H1 (cell line): ENCODE results near the gene TBCD. TPM values are rescaled to one million over a fixed set of nuclear protein-coding genes. Genes with fewer than 3 reads are reported as not detected.

ENCODE experiments used
- CTCF ChIA-PET: fragments of 300-600 bp; sonication (Branson Sonifier 250); formaldehyde crosslinking; loops from one replicate; lab custom pipeline; 2021; ENCODE audit not compliant: partially characterized antibody; lab: Charles Lee
- POLR2A ChIA-PET: fragments of 300-600 bp; sonication (Branson Sonifier 250); formaldehyde crosslinking; loops from one replicate; lab custom pipeline; 2021; ENCODE audit warnings: inconsistent platforms; ENCODE audit not compliant: partially characterized antibody; lab: Charles Lee
- DNase-seq, 2 experiments: peaks; one replicate each; pipeline versions ENCODE4 v3.0.0 to v3.0.0-alpha.2; 2010 to 2022; ENCODE audit warnings: low spot score in 2 of 2, low read depth in 1 of 2, mixed read lengths in 1 of 2
- FAIRE-seq: peaks from 2 replicates; lab custom pipeline; 2011; peaks lifted over from hg19 to GRCh38; lab: Jason Lieb, UNC
- H2AFZ ChIP-seq: 2 replicates; pipeline ENCODE4 v1.8.1; 2012; ENCODE audit warnings: low read length, inconsistent platforms
- H2AK5ac ChIP-seq: 2 replicates; pipeline ENCODE4 v1.6.1; 2013; ENCODE audit warnings: low read depth, low read length
- H2BK120ac ChIP-seq: replicated peaks from 2 replicates; pipeline ENCODE3; 2013; ENCODE audit warnings: low read depth, low read length, inconsistent platforms
- H2BK12ac ChIP-seq: 2 replicates; pipeline ENCODE4 v1.6.1; 2013; ENCODE audit warnings: low read depth, low read length
- H2BK15ac ChIP-seq: 2 replicates; pipeline ENCODE4 v1.6.1; 2013; ENCODE audit warnings: low read length
- H2BK20ac ChIP-seq: 2 replicates; pipeline ENCODE4 v1.6.1; 2013; ENCODE audit warnings: low read length
- H2BK5ac ChIP-seq: 2 replicates; pipeline ENCODE4 v1.6.1; 2013; ENCODE audit warnings: low read depth, low read length
- H3K14ac ChIP-seq: 2 replicates; pipeline ENCODE4 v1.6.1; 2013; ENCODE audit warnings: inconsistent platforms; ENCODE audit not compliant: insufficient read length
- H3K18ac ChIP-seq: 2 replicates; pipeline ENCODE4 v1.6.1; 2013; ENCODE audit warnings: low read length; ENCODE audit errors: extremely low read depth
- H3K23ac ChIP-seq: 2 replicates; pipeline ENCODE4 v1.6.1; 2013; ENCODE audit warnings: inconsistent platforms; ENCODE audit not compliant: insufficient read length
- H3K23me2 ChIP-seq: 2 replicates; pipeline ENCODE4 v1.6.1; 2013; ENCODE audit warnings: low read depth, low read length
- H3K27ac ChIP-seq: 2 replicates; pipeline ENCODE4 v1.6.1; 2011; ENCODE audit warnings: low read depth, low read length, inconsistent platforms
- H3K27me3 ChIP-seq, 4 experiments: replicated peaks in 1 of 4; 1 replicate in 1 of 4; 2 replicates in 3 of 4; pipeline versions ENCODE4 v1.6.1 to v1.8.1; 2011 to 2013; ENCODE audit warnings: low read length in 3 of 4, mild to moderate bottlenecking in 3 of 4, inconsistent platforms in 2 of 4, mixed read lengths in 2 of 4, moderate library complexity in 1 of 4; ENCODE audit not compliant: control insufficient read depth in 3 of 4, insufficient read depth in 3 of 4; ENCODE audit errors: extremely low read depth in 1 of 4
- H3K36me3 ChIP-seq, 4 experiments: 2 replicates each; pipeline versions ENCODE4 v1.6.1 to v1.8.1; 2011 to 2013; ENCODE audit warnings: mild to moderate bottlenecking in 4 of 4, low read length in 3 of 4, moderate library complexity in 2 of 4, control low read depth in 1 of 4, inconsistent platforms in 1 of 4; ENCODE audit not compliant: insufficient read depth in 4 of 4, control insufficient read depth in 2 of 4
- H3K4ac ChIP-seq: replicated peaks from 2 replicates; pipeline ENCODE3; 2013; ENCODE audit warnings: low read length, low read depth, mixed read lengths, inconsistent platforms; ENCODE audit not compliant: insufficient read length
- H3K4me1 ChIP-seq, 4 experiments: replicated peaks in 1 of 4; 1 replicate in 1 of 4; 2 replicates in 3 of 4; pipeline versions ENCODE4 v1.6.1 to v1.8.1; 2011 to 2013; ENCODE audit warnings: low read length in 3 of 4, inconsistent platforms in 2 of 4, mixed read lengths in 1 of 4; ENCODE audit not compliant: insufficient read depth in 4 of 4, control insufficient read depth in 3 of 4
- H3K4me2 ChIP-seq, 2 experiments: 2 replicates each; pipeline versions ENCODE4 v1.6.1 to v1.8.1; 2011 to 2013; ENCODE audit warnings: low read depth in 2 of 2, low read length in 2 of 2, control low read depth in 1 of 2, inconsistent platforms in 1 of 2, mild to moderate bottlenecking in 1 of 2; ENCODE audit not compliant: insufficient read depth in 1 of 2
- H3K4me3 ChIP-seq, 4 experiments: fragments of 200-600, 300-600 bp in 1 of 4; sonication (generic), shearing (Covaris generic), sonication (Bioruptor Twin) in 1 of 4; 2 replicates each; pipeline versions ENCODE4 v1.5.1 to v1.8.1; 2011 to 2016; ENCODE audit warnings: low read length in 4 of 4, low read depth in 3 of 4, control low read depth in 2 of 4, inconsistent platforms in 2 of 4, mild to moderate bottlenecking in 2 of 4, mixed read lengths in 1 of 4, moderate library complexity in 1 of 4; ENCODE audit not compliant: insufficient read depth in 2 of 4; ENCODE audit errors: extremely low read depth in 1 of 4
- H3K56ac ChIP-seq: replicated peaks from 2 replicates; pipeline ENCODE3; 2013; ENCODE audit warnings: low read depth, mild to moderate bottlenecking, mixed read lengths, low read length, inconsistent platforms; ENCODE audit not compliant: insufficient read length
- H3K79me1 ChIP-seq: 2 replicates; pipeline ENCODE4 v1.6.1; 2013; ENCODE audit warnings: low read depth, low read length, control low read depth
- H3K79me2 ChIP-seq, 2 experiments: 2 replicates each; pipeline versions ENCODE4 v1.6.1 to v1.8.1; 2012 to 2013; ENCODE audit warnings: low read length in 2 of 2, mild to moderate bottlenecking in 2 of 2, inconsistent platforms in 1 of 2; ENCODE audit not compliant: insufficient read depth in 2 of 2, control insufficient read depth in 1 of 2
- H3K9ac ChIP-seq, 4 experiments: replicated peaks in 1 of 4; 1 replicate in 1 of 4; 2 replicates in 3 of 4; pipeline versions ENCODE4 v1.6.1 to v1.8.1; 2011 to 2013; ENCODE audit warnings: low read depth in 3 of 4, low read length in 3 of 4, control low read depth in 2 of 4, mild to moderate bottlenecking in 2 of 4, moderate library complexity in 2 of 4, inconsistent platforms in 1 of 4; ENCODE audit errors: extremely low read depth in 1 of 4
- H3K9me3 ChIP-seq, 2 experiments: 2 replicates each; pipeline versions ENCODE4 v1.6.1 to v1.8.1; 2012 to 2013; ENCODE audit warnings: mild to moderate bottlenecking in 2 of 2, moderate library complexity in 2 of 2, control low read depth in 1 of 2, inconsistent platforms in 1 of 2, low read depth in 1 of 2, low read length in 1 of 2, mixed read lengths in 1 of 2; ENCODE audit not compliant: insufficient read depth in 2 of 2
- H4K20me1 ChIP-seq, 2 experiments: replicated peaks in 1 of 2; 2 replicates each; pipeline versions ENCODE3 to v1.8.1; 2011 to 2013; ENCODE audit warnings: inconsistent platforms in 2 of 2, low read length in 2 of 2, mild to moderate bottlenecking in 1 of 2; ENCODE audit not compliant: insufficient read depth in 2 of 2, control insufficient read depth in 1 of 2
- H4K5ac ChIP-seq: 2 replicates; pipeline ENCODE4 v1.6.1; 2013; ENCODE audit warnings: low read length, low read depth, mixed read lengths, inconsistent platforms; ENCODE audit not compliant: insufficient read length
- H4K8ac ChIP-seq: 2 replicates; pipeline ENCODE4 v1.8.0; 2013; ENCODE audit warnings: mild to moderate bottlenecking, moderate library complexity, low read length, inconsistent platforms; ENCODE audit not compliant: insufficient read depth; ENCODE audit errors: extremely low read depth
- H4K91ac ChIP-seq: replicated peaks from 2 replicates; pipeline ENCODE3; 2013; ENCODE audit warnings: low read length, mixed read lengths, inconsistent platforms; ENCODE audit not compliant: insufficient read length
- CHD2 ChIP-seq: IDR thresholded peaks from 2 replicates; pipeline ENCODE4 v1.6.1; 2012; ENCODE audit warnings: low read length, improper control_type of control experiment
- EGR1 ChIP-seq: IDR thresholded peaks from 2 replicates; pipeline ENCODE4 v1.6.1; 2011; ENCODE audit warnings: low read depth, low read length, borderline replicate concordance
- EP300 ChIP-seq, 2 experiments: IDR thresholded peaks; 1 replicate in 1 of 2; 2 replicates in 1 of 2; pipeline ENCODE4 v1.6.1; 2011 to 2012; ENCODE audit warnings: low read depth in 2 of 2, low read length in 2 of 2, mild to moderate bottlenecking in 2 of 2, borderline replicate concordance in 1 of 2, inconsistent platforms in 1 of 2, moderate library complexity in 1 of 2
- PHF8 ChIP-seq: fragments of 200-600 bp; sonication (generic); conservative IDR thresholded peaks from 2 replicates; pipeline ENCODE4 v1.7.1; 2012; ENCODE audit warnings: low read depth, mild to moderate bottlenecking, inconsistent platforms, low read length, moderate library complexity
- RBBP5 ChIP-seq: IDR thresholded peaks from 2 replicates; pipeline ENCODE4 v1.7.1; 2012; ENCODE audit warnings: low read depth, mild to moderate bottlenecking, inconsistent platforms, low read length, moderate library complexity, borderline replicate concordance
- SP2 ChIP-seq: IDR thresholded peaks from 2 replicates; pipeline ENCODE4 v1.6.1; 2012; ENCODE audit warnings: mild to moderate bottlenecking, low read length, inconsistent platforms
- SRF ChIP-seq: IDR thresholded peaks from 2 replicates; pipeline ENCODE4 v1.6.1; 2011; ENCODE audit warnings: mild to moderate bottlenecking, low read depth, low read length, moderate library complexity
- TBP ChIP-seq: IDR thresholded peaks from 2 replicates; pipeline ENCODE4 v1.6.1; 2011; ENCODE audit warnings: low read depth, low read length, improper control_type of control experiment
- TCF12 ChIP-seq: IDR thresholded peaks from 2 replicates; pipeline ENCODE4 v1.6.1; 2011; ENCODE audit warnings: low read depth, mild to moderate bottlenecking, low read length
- WGBS, 2 experiments: shearing (Covaris generic) in 1 of 2; methylation state at CpG; one replicate each; pipeline versions ENCODE4 v1.1.6 to v1.1.7; 2013 to 2015; ENCODE audit warnings: low lambda C conversion rate in 2 of 2, mixed read lengths in 2 of 2, inconsistent platforms in 1 of 2, low coverage in 1 of 2, missing lambda C conversion rate in 1 of 2; ENCODE audit not compliant: insufficient replicate concordance in 2 of 2, insufficient coverage in 1 of 2, insufficient read length in 1 of 2; ENCODE audit errors: extremely low coverage in 1 of 2, missing lambda C conversion rate in 1 of 2; 5-methylcytosine and 5-hydroxymethylcytosine counted together
- polyA plus RNA-seq, 7 experiments: library from polyadenylated mRNA; depleted of rRNA in 3 of 7; stranded (reverse) in 5 of 7; unstranded in 2 of 7; fragments of >200 nt in 5 of 7; fragments of 200-250 nt in 2 of 7; gene quantifications; 1 replicate in 5 of 7; 2 replicates in 1 of 7; 4 replicates in 1 of 7; pipeline versions ENCODE4 v1.2.1 to v1.2.3, GENCODE V29; 2011 to 2013; ENCODE audit warnings: missing spikeins in 2 of 7, mixed read lengths in 2 of 7
- total RNA-seq: library from RNA; stranded (reverse); fragmentation: NEBNext Ultra II Directional; extraction: Animal tissue kit (Norgen Biotek cat#: 25700); gene quantifications from 2 replicates; pipeline ENCODE4 v1.2.1, GENCODE V29; 2021
- TF ChIP-seq, protein P1 (sequence below): IDR thresholded peaks from 2 replicates; pipeline ENCODE4 v1.6.1; 2011; ENCODE audit warnings: low read length, improper control_type of control experiment

Gene TBCD
- total and polyA plus RNA-seq, 2 of the 8 experiments (the other 6 are each of a cell fraction or from before 2014, with no cell fraction given) = 118 to 162 TPM

DNA sequence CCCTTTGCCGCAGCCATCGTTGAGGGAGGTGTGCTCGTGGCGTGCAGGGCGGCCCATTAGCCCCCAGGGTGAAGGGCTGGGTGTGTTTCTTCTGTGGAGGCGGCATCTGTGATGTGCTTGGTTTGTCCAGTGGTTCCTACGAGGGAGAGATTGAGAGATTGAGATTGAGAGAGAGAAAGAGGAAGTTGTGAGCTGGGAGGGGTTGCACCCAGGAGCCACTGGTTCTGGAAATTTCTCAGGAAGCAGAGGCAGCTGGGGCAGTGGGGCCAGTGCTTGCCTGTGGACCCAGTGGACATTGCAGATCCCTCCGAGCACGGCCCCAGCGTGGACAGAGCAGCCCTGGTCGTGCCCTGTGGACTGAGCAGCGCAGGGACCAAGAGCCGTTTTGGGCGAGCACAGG lies 160.0 kb downstream of the TBCD start:
- no peak overlapping the region for H3K4me2 ChIP-seq
- H2AK5ac ChIP-seq = no peak overlapping the region
- POLR2A ChIA-PET = no interaction called here
- H2BK12ac ChIP-seq = no peak overlapping the region
- H2BK120ac ChIP-seq = no peak overlapping the region
- H3K14ac ChIP-seq = no peak overlapping the region
- H4K8ac ChIP-seq = peak overlapping the region; percentile 28; the same call in 1 of the 2 replicates
- no peak overlapping the region for H4K91ac ChIP-seq
- no peak overlapping the region for H2BK20ac ChIP-seq
- peaks cover 0 to 8% of the 10 kb centered on the region in 2 experiments for H4K20me1 ChIP-seq
- H3K36me3 ChIP-seq = peaks cover 0 to 11% (median 3%) of the 10 kb centered on the region in 4 experiments; a peak in 6 of 8 replicates
- H2BK15ac ChIP-seq = no peak overlapping the region
- no peak for DNase-seq
- no peak for FAIRE-seq
- no peaks in the 10 kb centered on the region for H3K4me1 ChIP-seq
- no peaks in the 10 kb centered on the region; a peak in 1 of 4 replicates for H3K9me3 ChIP-seq
- no peak overlapping the region for H2AFZ ChIP-seq
- no peak for TF ChIP-seq SP2
- TF ChIP-seq PHF8 = no peak
- TF ChIP-seq EP300 (IDR thresholded peaks at IDR 0.05; ENCODE audit: borderline replicate concordance in 1 of 2, low read depth in 2 of 2, low read length in 2 of 2) = no peak
- TF ChIP-seq, protein P1, sequence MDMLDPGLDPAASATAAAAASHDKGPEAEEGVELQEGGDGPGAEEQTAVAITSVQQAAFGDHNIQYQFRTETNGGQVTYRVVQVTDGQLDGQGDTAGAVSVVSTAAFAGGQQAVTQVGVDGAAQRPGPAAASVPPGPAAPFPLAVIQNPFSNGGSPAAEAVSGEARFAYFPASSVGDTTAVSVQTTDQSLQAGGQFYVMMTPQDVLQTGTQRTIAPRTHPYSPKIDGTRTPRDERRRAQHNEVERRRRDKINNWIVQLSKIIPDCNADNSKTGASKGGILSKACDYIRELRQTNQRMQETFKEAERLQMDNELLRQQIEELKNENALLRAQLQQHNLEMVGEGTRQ = no peak
- TF ChIP-seq EGR1 = no peak
- TF ChIP-seq SRF = no peak
- TF ChIP-seq TCF12 = no peak
- no peak for TF ChIP-seq RBBP5
- TF ChIP-seq TBP = no peak
- TF ChIP-seq CHD2 = no peak
- H3K27me3 ChIP-seq = no peaks in the 10 kb centered on the region
- WGBS, 2 experiments = 88% methylated on average over 14 of the region's 14 CpGs; no CpG with 5 or more reads in 1 of the 2 experiments
- no peak overlapping the region for H3K4ac ChIP-seq
- no peak overlapping the region for H3K4me3 ChIP-seq
- no peak overlapping the region for H2BK5ac ChIP-seq
- no peak overlapping the region for H3K18ac ChIP-seq
- H3K27ac ChIP-seq = no peak overlapping the region
- no peak overlapping the region for H3K9ac ChIP-seq
- no peak overlapping the region for H3K56ac ChIP-seq
- CTCF ChIA-PET = interaction anchor here (0.6 to 1.9 kb wide), 13 partner anchors 12 to 660 kb away, joined by 3 to 7 read pairs (median 3); no protein-coding TSS in a partner anchor
- no peaks in the 10 kb centered on the region for H3K23me2 ChIP-seq
- H3K23ac ChIP-seq = no peak overlapping the region
- no peak overlapping the region for H4K5ac ChIP-seq
- H3K79me2 ChIP-seq = no peaks in the 10 kb centered on the region
- peaks cover 5% of the 10 kb centered on the region; the same call in 1 of the 2 replicates for H3K79me1 ChIP-seq
